Measurements from ENCODE around the gene SOCS3. TPM values are rescaled to one million over a fixed set of nuclear protein-coding genes. Genes with fewer than 3 reads are reported as not detected.

SOCS3 gene
- 100 to 1,000 TPM in 1 of 12 donors, 10 to 100 TPM in 7, 1 to 10 TPM in 3, not detected in 1; 6.8 to 100 (median 18.8) TPM for polyA plus RNA-seq (ENCODE audit: insufficient read length in 12 of 12)
- long read RNA-seq, donor 1, transcript SOCS3-201 (2 exons, 2,734 nt) = major isoform, 20 of 20 reads
- long read RNA-seq, donor 1, partial matches to known transcripts = 0 of 20 reads
- long read RNA-seq, donor 1, other reads (novel, unspliced or antisense) = 0 of 20 reads
- long read RNA-seq, donor 2, partial matches to known transcripts = 0 of 4 reads
- long read RNA-seq, donor 2, other reads (novel, unspliced or antisense) = 0 of 4 reads
- long read RNA-seq, donor 3, partial matches to known transcripts = 0 of 3 reads
- long read RNA-seq, donor 3, other reads (novel, unspliced or antisense) = 0 of 3 reads
- long read RNA-seq, donor 4, partial matches to known transcripts = 0 of 1 reads
- long read RNA-seq, donor 4, other reads (novel, unspliced or antisense) = 0 of 1 reads
- long read RNA-seq, donor 5, partial matches to known transcripts = 0 of 4 reads
- long read RNA-seq, donor 5, other reads (novel, unspliced or antisense) = 0 of 4 reads
- long read RNA-seq, donor 6, transcript SOCS3-201 (2 exons, 2,734 nt) = major isoform, 26 of 26 reads
- long read RNA-seq, donor 6, partial matches to known transcripts = 0 of 26 reads
- long read RNA-seq, donor 6, other reads (novel, unspliced or antisense) = 0 of 26 reads
- long read RNA-seq, donor 7, partial matches to known transcripts = 0 of 3 reads
- long read RNA-seq, donor 7, other reads (novel, unspliced or antisense) = 0 of 3 reads
- long read RNA-seq, donor 8, transcript SOCS3-201 (2 exons, 2,734 nt) = major isoform, 8 of 8 reads
- long read RNA-seq, donor 8, partial matches to known transcripts = 0 of 8 reads
- long read RNA-seq, donor 8, other reads (novel, unspliced or antisense) = 0 of 8 reads
- long read RNA-seq, donor 9, partial matches to known transcripts = 0 of 4 reads
- long read RNA-seq, donor 9, other reads (novel, unspliced or antisense) = 0 of 4 reads
- long read RNA-seq, donor 10, partial matches to known transcripts = 0 of 3 reads
- long read RNA-seq, donor 10, other reads (novel, unspliced or antisense) = 0 of 3 reads
- long read RNA-seq, donor 11, transcript SOCS3-201 (2 exons, 2,734 nt) = major isoform, 21 of 21 reads
- long read RNA-seq, donor 11, partial matches to known transcripts = 0 of 21 reads
- long read RNA-seq, donor 11, other reads (novel, unspliced or antisense) = 0 of 21 reads

GRCh38 chr17:78359997-78360370, at the start of gene SOCS3:
Gene SOCS3, minus strand, starts transcription at chr17:78360077. Its CDS starts 982 bp downstream, at chr17:78359095.
- DNase-seq = peak; percentile 93

- DNase-seq = no peak
Observed at GRCh38 chr17:78409191-78409928, 49.5 kb upstream of the SOCS3 start.

DNA sequence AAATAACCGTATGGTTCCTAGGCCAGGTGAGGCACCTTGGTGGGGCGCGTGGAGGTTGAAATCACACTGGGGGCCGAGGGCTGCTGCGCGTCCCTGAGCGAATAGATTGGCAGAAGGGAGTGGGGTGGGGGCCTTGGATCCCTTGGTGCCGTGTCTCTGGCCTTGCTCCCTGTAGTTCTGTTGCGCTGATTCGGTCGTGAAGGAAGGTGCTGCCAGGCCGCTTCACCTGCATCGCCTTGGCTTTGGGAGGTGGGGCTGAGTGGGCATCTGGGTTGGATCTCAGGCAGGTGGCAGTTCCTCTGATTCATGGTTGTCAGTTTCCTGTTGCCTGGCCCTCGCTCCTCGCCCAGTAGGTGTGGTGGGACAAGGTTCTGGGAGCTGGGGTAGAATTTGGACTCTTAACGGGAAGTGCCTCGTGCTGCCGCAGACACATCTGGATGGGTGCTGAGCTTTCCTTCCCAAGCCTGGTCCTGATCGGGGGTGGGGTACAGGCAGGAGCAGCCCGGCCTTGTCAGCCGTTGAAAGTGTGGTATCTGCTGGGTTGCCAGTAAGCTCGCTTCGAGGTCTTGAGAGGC, 48.7 kb upstream of the SOCS3 start:
- DNase-seq = no peak

DNA sequence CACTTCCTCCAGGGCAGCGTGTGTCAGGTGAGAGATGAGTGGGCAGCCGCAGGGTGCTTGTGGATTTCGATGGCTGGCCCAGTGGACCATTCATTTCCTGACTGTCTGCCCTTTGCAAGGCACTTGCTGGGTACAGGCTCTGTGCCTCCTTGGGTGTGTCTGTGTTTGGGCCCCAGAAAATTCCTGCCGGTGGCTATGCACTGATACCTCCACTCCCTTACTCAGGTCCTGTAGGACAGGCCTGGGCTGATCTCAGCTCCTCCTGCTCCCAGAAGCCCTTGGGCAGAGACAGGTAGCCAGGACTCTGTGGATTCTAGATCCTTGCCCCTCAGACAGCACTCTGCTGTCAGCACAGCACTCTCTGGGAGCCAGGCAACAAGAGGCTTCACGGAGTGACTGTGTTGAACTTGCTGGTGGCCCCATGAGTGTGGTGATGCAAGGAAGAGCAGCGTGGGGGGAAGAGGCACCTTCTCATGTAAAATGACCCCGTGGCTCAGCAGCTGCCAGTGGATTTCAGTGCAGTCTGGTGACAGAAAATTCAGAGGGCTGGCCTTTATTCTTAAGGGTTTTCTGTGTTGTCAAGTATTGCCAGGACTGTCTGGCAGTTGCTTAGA, 47.6 kb upstream of the SOCS3 start:
- no peak for DNase-seq

GRCh38 chr17:78406920-78407319, 47.0 kb upstream of the SOCS3 start:
- DNase-seq = no peak

DNA sequence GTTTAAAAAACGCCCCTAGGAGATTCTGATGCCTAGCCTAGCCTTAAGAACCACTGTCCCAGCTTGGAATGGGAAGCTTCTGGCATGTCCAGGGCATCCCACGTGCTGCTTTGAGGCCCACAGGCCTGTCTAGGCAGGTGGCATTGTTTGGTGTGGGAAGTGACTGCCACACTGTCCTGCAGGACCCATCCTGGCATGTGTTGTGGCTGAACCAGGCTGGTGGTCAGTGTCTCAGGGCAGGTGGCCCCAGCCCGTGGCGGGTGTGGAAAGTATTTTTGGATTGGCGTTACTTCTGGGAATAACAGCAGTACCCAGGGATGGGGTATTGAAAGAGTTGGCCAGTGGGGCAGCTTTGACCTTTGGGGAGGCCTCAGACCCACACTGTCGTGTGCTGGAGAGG, 46.5 kb upstream of the SOCS3 start:
- no peak for DNase-seq

DNA sequence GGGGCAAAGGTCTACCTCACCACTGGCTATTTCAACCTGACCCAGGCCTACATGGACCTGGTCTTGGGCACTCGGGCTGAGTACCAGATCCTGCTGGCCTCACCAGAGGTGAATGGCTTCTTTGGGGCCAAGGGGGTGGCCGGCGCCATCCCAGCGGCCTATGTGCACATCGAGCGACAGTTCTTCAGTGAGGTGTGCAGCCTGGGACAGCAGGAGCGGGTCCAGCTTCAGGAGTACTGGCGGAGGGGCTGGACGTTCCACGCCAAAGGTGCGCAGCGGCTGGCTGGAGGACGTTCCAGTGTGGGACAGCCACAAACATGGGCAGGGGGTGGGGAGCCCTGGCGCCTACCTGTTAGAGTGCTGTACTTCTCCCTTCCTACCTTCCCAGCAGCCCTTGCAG, 43.9 kb upstream of the SOCS3 start:
- no peak for DNase-seq

DNA sequence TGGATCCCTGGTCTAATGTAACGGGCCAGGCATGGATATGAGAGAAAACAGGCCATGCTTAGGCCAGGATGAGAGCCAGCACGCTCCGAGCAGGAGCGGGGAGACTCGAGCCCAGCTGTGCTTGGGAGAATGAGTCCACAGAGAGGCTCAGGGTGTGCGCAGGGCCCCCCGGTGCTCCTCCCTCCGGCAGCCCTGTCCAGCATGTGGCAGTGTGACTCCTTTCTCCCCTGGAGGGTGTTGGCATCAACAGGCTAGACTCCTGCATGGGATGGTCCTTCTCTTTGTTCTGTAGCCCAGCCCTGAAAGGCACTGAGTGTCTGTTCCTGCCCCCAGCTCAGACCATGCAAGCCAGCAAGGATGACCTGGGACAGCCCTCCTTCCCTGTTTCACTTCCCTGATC, 42.0 kb upstream of the SOCS3 start:
- DNase-seq = no peak

GRCh38 chr17:78401246-78401645, 41.4 kb upstream of the SOCS3 start:
- no peak for DNase-seq

DNA sequence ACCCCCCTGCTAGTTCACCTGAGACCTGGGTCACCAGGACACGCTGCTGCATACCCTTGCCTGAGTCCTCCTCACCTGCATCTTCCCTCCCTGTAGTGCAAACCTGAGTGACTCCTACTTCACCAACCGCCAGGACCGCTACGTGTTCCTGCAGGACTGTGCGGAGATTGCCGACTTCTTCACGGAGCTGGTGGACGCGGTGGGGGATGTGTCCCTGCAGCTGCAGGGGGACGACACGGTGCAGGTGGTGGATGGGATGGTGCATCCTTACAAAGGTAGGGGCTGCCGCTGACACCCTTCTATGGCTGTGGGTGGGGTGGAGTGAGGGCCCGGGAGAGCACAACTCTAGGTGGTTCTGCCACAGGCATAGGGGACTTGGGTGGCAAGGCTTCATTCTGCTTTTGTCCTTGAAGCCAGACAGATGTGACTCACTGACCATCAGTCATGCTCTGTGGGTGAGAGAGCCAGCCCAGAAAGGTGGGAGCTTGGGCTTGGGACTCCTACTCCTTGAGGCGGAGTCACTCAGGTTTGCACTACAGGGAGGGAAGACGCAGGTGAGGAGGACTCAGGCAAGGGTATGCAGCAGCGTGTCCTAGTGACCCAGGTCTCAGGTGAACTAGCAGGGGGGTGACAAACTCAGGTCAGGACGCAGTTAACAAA, 40.8 kb upstream of the SOCS3 start:
- DNase-seq = no peak

GRCh38 chr17:78399693-78400144, 39.8 kb upstream of the SOCS3 start:
- no peak for DNase-seq

GRCh38 chr17:78399028-78399692, 39.3 kb upstream of the SOCS3 start:
- no peak for DNase-seq

DNA sequence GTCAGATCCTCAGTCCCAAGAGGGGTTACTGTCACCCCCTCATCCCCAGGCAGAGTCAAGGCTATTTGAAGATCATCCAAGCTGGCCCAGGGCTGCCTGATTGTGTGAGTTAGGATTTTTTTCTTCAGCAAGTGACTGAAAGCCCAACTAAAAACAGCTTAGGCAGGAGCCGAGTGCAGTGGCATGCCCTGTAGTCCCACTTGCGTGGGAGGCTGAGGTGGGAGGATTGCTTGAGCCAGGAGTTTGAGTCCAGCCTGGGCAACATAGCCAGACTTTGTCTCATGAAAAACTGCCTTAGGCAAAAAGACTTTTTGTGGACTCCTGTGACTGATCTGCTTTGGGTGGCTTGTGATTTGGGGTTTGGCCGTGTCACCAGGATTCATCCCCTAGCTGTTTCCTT, 38.5 kb upstream of the SOCS3 start:
- no peak for DNase-seq

- no peak for DNase-seq
Observed at GRCh38 chr17:78397681-78398101, 37.8 kb upstream of the SOCS3 start.

GRCh38 chr17:78396441-78397337, 36.8 kb upstream of the SOCS3 start:
- DNase-seq = no peak

DNA sequence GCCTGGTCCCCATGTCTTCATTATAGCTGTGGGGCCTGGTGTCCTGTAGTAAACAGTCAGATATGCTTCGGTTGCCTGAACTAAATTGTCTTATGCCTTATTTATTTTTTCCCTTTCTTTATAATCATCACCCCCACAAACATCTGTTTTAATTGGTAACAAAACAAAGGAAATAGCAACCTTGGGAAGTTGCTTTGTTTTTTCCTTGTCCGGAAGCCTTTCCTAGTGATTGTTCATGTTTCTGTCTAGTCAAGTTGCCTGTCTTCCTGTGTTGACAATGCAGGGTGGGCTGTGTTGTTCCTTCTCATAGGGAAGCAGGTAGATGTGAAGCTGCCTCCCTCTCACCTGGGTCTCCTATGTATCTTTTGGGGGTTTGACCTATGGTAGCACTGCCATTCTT, 35.3 kb upstream of the SOCS3 start:
- DNase-seq = no peak

GRCh38 chr17:78394209-78394608, 34.3 kb upstream of the SOCS3 start:
- DNase-seq = no peak

DNA sequence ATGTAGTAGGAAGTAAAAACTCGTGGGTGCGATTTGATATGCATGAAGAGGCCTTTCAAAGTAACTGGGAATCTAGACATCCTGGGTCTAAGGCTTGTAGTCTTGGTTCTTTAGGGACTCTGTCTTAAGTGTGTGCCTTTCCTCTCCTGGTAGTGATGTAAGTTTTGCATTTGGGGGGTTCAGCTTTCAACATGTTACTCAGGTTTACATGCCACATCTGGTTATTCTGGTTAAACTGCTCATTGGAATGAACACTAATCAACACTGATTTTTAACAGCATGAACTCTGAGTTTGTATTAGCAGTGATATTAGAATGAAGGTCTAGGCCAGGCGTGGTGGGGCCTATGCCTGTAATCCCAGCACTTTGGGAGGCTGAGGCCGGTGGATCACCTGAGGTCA, 33.7 kb upstream of the SOCS3 start:
- no peak for DNase-seq
